SK-MEL-5 (cell line): ENCODE measurements around the gene RPAIN. TPM values are rescaled to one million over a fixed set of nuclear protein-coding genes. Genes with fewer than 3 reads are reported as not detected.

Experiments
- DNase-seq: peaks from one replicate; pipeline ENCODE4 v3.0.0-alpha.2; 2016; ENCODE audit warnings: low read depth, low spot score
- in situ Hi-C: cut with HindIII; loops from 2 replicates; pipeline ENCODE4 v1.10.0; 2016; ENCODE audit warnings: low sequenced_read_pairs, high pct_unique_total_duplicates, low pct_unique_long_range_greater_than_20kb
- total RNA-seq: library from RNA; depleted of rRNA; stranded (reverse); fragments of >200 nt; shearing (Covaris generic); gene quantifications from 2 replicates; pipeline ENCODE4 v1.2.3, GENCODE V29; 2014; rRNA removed

Gene RPAIN
- total RNA-seq, 1 experiment from 2014 or later: 48.9 TPM

GRCh38 chr17:5466295-5466694 is 46.3 kb downstream of the RPAIN start:
- in situ Hi-C loops: no loop called here
- no peak for DNase-seq

GRCh38 chr17:5467416-5467815 is 47.4 kb downstream of the RPAIN start:
- DNase-seq: no peak
- in situ Hi-C loops: no loop called here

DNA sequence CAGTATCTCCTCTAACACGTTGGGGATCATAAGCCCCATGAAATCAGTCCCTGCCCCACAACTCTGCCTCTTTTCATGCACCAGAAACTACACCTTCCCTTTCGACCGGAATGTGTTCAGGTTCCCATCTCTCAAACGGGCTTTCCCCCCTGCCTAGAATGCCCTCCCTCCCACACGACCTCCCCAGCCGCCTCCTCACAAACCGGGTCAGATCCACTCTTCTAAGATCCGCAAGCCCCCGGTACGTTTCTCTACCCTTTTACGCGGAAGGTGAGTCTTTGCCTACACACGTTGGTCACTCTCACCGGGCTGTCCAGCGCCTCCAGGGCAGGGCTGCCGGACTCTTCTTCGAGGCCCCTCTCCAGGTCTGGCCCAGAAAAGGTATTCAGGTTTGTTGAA is 48.1 kb downstream of the RPAIN start:
- no peak for DNase-seq
- in situ Hi-C loops: no loop called here

DNA sequence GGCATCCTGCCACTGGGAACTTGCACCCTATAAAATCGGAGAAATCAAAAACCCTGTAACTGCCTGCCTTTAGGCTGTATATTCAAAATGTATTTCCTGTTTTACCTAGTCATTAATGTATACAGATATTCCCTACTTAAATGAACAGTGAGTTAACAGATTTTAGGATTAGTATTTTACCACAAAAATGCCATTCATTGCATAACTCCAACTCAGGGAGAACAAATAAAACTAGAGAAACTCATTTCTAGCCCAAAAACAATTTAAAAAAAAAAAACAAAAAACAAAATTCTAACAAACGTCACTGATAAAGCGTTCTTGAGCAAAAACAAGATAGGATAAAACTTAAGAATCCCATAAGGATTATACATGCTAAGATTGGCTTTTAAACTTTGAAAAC is 52.5 kb downstream of the RPAIN start:
- in situ Hi-C loops: no loop called here

GRCh38 chr17:5473906-5474305 is 53.9 kb downstream of the RPAIN start:
- in situ Hi-C loops: no loop called here
- no peak for DNase-seq

More for the DNA sequence above, 52.5 kb downstream of the RPAIN start:
- DNase-seq: no peak

DNA sequence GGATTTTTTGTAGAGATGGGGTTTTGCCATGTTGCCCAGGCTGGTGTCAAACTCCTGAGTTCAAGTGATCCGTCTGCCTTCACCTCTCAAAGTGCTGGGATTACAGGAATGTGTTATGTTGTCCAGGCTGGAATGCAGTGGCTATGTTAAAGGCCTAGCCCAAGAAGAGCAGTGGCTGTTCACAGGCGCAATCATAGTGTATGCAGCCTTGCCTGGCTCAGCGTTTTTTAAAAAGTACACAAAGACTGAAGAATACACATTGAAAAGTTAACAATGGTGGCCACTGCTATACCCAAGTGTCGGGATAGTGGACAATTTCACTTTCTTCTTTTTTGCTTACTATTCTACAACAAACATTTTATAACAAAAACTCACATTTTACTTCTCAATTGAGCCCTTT is 59.0 kb downstream of the RPAIN start:
- DNase-seq: no peak
- in situ Hi-C loops: no loop called here

GRCh38 chr17:5480962-5481361 is 61.0 kb downstream of the RPAIN start:
- no peak for DNase-seq
- in situ Hi-C loops: no loop called here

DNA sequence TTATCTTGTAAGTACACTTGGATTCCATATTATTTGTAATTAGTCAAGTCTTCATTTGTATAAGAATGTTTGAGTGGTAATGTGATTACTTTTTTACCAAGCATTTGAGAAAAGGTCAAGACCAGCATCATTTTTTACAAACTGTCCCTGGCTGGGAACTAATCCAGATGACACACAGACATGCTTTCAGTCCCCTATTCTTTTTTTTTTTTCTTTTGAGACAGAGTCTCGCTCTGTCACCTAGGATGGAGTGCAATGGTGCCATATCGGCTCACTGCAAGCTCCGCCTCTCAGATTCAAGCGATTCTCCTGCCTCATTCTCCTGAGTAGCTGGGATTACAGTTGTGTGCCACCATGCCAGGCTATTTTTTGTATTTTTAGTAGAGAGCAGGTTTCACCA is 61.5 kb downstream of the RPAIN start:
- DNase-seq: no peak
- in situ Hi-C loops: no loop called here

Other genes starting within 250 kb of the RPAIN start
- 5.7 and 7.5 TPM in 2 replicates for gene ZNF594, start 228.3 kb upstream of the RPAIN start, total RNA-seq
- gene SCIMP, start 185.3 kb upstream of the RPAIN start, total RNA-seq: not detected in 2 replicates
- gene RABEP1, start 137.9 kb upstream of the RPAIN start, total RNA-seq: 38.4 and 50.9 TPM in 2 replicates
- 136 and 152 TPM in 2 replicates for gene NUP88, start 520 bp upstream of the RPAIN start, total RNA-seq
- gene C1QBP, start 19.0 kb downstream of the RPAIN start, total RNA-seq: 647 and 670 TPM in 2 replicates
- 22.4 and 26.8 TPM in 2 replicates for gene DHX33, start 48.8 kb downstream of the RPAIN start, total RNA-seq
- 82.1 and 88.1 TPM in 2 replicates for gene DERL2, start 66.0 kb downstream of the RPAIN start, total RNA-seq
- 25.8 and 26.2 TPM in 2 replicates for gene MIS12, start 66.4 kb downstream of the RPAIN start, total RNA-seq
- 4.5 and 5.3 TPM in 2 replicates for gene NLRP1, start 164.3 kb downstream of the RPAIN start, total RNA-seq